HepG2 (cell line): ENCODE measurements around the gene MT1F. TPM values are rescaled to one million over a fixed set of nuclear protein-coding genes. Genes with fewer than 3 reads are reported as not detected.

Experiments used
- CENPBD1 ChIP-seq: sonication (generic); formaldehyde crosslinking; IDR thresholded peaks from 2 replicates; pipeline ENCODE4 v1.8.0; 2022; ENCODE audit warnings: missing genetic modification reagents, low read depth, mild to moderate bottlenecking, borderline replicate concordance
- GABPB1 ChIP-seq: IDR thresholded peaks from 2 replicates; pipeline ENCODE4 v1.6.1; 2016; ENCODE audit warnings: mild to moderate bottlenecking, missing genetic modification reagents, moderate library complexity, missing compliant biosample characterization
- HNRNPK ChIP-seq: fragments of 200-400 bp; formaldehyde crosslinking; IDR thresholded peaks from 2 replicates; pipeline ENCODE4 v1.6.1; 2018; ENCODE audit warnings: low read length, low read depth, moderate library complexity, mild to moderate bottlenecking; ENCODE audit not compliant: poor library complexity, severe bottlenecking
- HOMEZ ChIP-seq: IDR thresholded peaks from 2 replicates; pipeline ENCODE4 v1.6.1; 2016; ENCODE audit warnings: low read depth
- KMT2B ChIP-seq: IDR thresholded peaks from 2 replicates; pipeline ENCODE4 v1.6.1; 2016; ENCODE audit warnings: missing genetic modification reagents, missing compliant biosample characterization
- MED13 ChIP-seq: sonication (generic); formaldehyde crosslinking; IDR thresholded peaks from 2 replicates; pipeline ENCODE4 v1.5.0; 2020; ENCODE audit warnings: missing genetic modification reagents
- MLX ChIP-seq: IDR thresholded peaks from 2 replicates; pipeline ENCODE4 v1.6.1; 2016
- MXD1 ChIP-seq: sonication (generic); formaldehyde crosslinking; IDR thresholded peaks from 2 replicates; pipeline ENCODE4 v1.4.0; 2020; ENCODE audit warnings: mild to moderate bottlenecking, missing genetic modification reagents
- NR2C2 ChIP-seq: sonication (generic); formaldehyde crosslinking; IDR thresholded peaks from 2 replicates; pipeline ENCODE4 v1.4.0; 2020; ENCODE audit warnings: missing genetic modification reagents, mild to moderate bottlenecking, moderate library complexity, borderline replicate concordance
- NRL ChIP-seq: sonication (generic); formaldehyde crosslinking; IDR thresholded peaks from 2 replicates; pipeline ENCODE4 v1.5.0; 2020; ENCODE audit warnings: missing genetic modification reagents, mild to moderate bottlenecking, moderate library complexity, borderline replicate concordance
- PCBP1 ChIP-seq: fragments of 200-400 bp; formaldehyde crosslinking; IDR thresholded peaks from 2 replicates; pipeline ENCODE4 v1.6.1; 2017; ENCODE audit warnings: mild to moderate bottlenecking, low read depth, low read length, borderline replicate concordance
- SAFB2 ChIP-seq: sonication (generic); formaldehyde crosslinking; IDR thresholded peaks from 2 replicates; pipeline ENCODE4 v1.5.1; 2020; ENCODE audit warnings: missing genetic modification reagents, low read depth, mild to moderate bottlenecking, borderline replicate concordance
- TCF7L2 ChIP-seq: IDR thresholded peaks from 2 replicates; pipeline ENCODE4 v1.6.1; 2011; ENCODE audit warnings: mild to moderate bottlenecking, low read depth, low read length, moderate library complexity
- ZBTB37 ChIP-seq: sonication (generic); formaldehyde crosslinking; IDR thresholded peaks from 2 replicates; pipeline ENCODE4 v1.4.0; 2020; ENCODE audit warnings: mild to moderate bottlenecking, missing genetic modification reagents
- ZFP1 ChIP-seq: IDR thresholded peaks from 2 replicates; pipeline ENCODE4 v1.6.1; 2016
- ZKSCAN1 ChIP-seq: fragments of 150-350 bp; IDR thresholded peaks from 2 replicates; pipeline ENCODE4 v1.6.1; 2014; ENCODE audit warnings: low read length
- ZNF20 ChIP-seq: sonication (generic); formaldehyde crosslinking; IDR thresholded peaks from 2 replicates; pipeline ENCODE4 v1.4.0; 2020; ENCODE audit warnings: mild to moderate bottlenecking, moderate library complexity, missing genetic modification reagents
- ZNF326 ChIP-seq: sonication (generic); formaldehyde crosslinking; IDR thresholded peaks from 2 replicates; pipeline ENCODE4 v1.4.0; 2020; ENCODE audit warnings: missing genetic modification reagents, borderline replicate concordance
- ZNF44 ChIP-seq: sonication (generic); formaldehyde crosslinking; IDR thresholded peaks from 2 replicates; pipeline ENCODE4 v1.5.1; 2020; ENCODE audit warnings: mild to moderate bottlenecking, missing genetic modification reagents
- ZNF770 ChIP-seq: sonication (generic); formaldehyde crosslinking; IDR thresholded peaks from 2 replicates; pipeline ENCODE4 v1.5.0; 2020; ENCODE audit warnings: mild to moderate bottlenecking, missing genetic modification reagents
- ZNF878 ChIP-seq: sonication (generic); formaldehyde crosslinking; IDR thresholded peaks from 2 replicates; pipeline ENCODE4 v1.8.1; 2023; ENCODE audit warnings: mild to moderate bottlenecking, missing genetic modification reagents, moderate library complexity
- polyA plus RNA-seq, 8 experiments: library from polyadenylated mRNA; depleted of rRNA in 3 of 8; stranded (reverse) in 7 of 8; unstranded in 1 of 8; fragments of >200 nt; fragmentation: Illumina TruSeq in 4 of 8; extraction: Trizol in 4 of 8; gene quantifications; 2 replicates each; pipeline versions ENCODE4 v1.2.1 to v1.2.3, GENCODE V29; 2011 to 2016; ENCODE audit warnings: low read depth in 4 of 8, missing spikeins in 1 of 8, mixed read lengths in 1 of 8; ENCODE audit not compliant: insufficient read depth in 1 of 8
- total RNA-seq, 5 experiments: library from RNA; depleted of rRNA; stranded (reverse); fragments of >200 nt; fragmentation: Illumina TruSeq; extraction: Trizol; gene quantifications; 2 replicates each; pipeline ENCODE4 v1.2.3, GENCODE V29; 2016; ENCODE audit warnings: low read depth in 1 of 5

MT1F gene
- total and polyA plus RNA-seq, 2 of the 13 experiments (the other 11 are each of a cell fraction or from before 2014, with no cell fraction given) = 1.9 to 169 TPM

GRCh38 chr16:56625140-56625942 is 32.4 kb upstream of the MT1F start, which contains the start of gene MT1E (continued):
- no peak for TF ChIP-seq ZKSCAN1
- peak; percentile 60 for TF ChIP-seq GABPB1 (CRISPR knock-in tag)
- no peak for TF ChIP-seq HNRNPK
- TF ChIP-seq KMT2B (CRISPR knock-in tag) = peak; percentile 54; the same call in 1 of the 2 replicates
- 0 out of 2 replicates have a peak, but pooled peaks have one; percentile 44 for TF ChIP-seq MED13 (CRISPR knock-in tag)
- no peak for TF ChIP-seq HOMEZ (CRISPR knock-in tag)
- TF ChIP-seq PCBP1 = no peak
- TF ChIP-seq NR2C2 (CRISPR knock-in tag) = no peak
- TF ChIP-seq ZNF770 (CRISPR knock-in tag) = peak; percentile 44; the same call in 1 of the 2 replicates
- TF ChIP-seq CENPBD1 (CRISPR knock-in tag) = no peak
- TF ChIP-seq SAFB2 = no peak
- peak; percentile 91; the same call in 1 of the 2 replicates for TF ChIP-seq NRL (CRISPR knock-in tag)
- no peak for TF ChIP-seq ZNF20
- TF ChIP-seq ZBTB37 (CRISPR knock-in tag) = no peak
- no peak for TF ChIP-seq MLX
- no peak for TF ChIP-seq TCF7L2
- no peak for TF ChIP-seq ZFP1 (CRISPR knock-in tag)
- no peak for TF ChIP-seq ZNF878 (CRISPR knock-in tag)
- no peak for TF ChIP-seq ZNF44 (CRISPR knock-in tag)
- no peak for TF ChIP-seq ZNF326
- peak; percentile 29; the same call in 1 of the 2 replicates for TF ChIP-seq MXD1 (CRISPR knock-in tag)
